CD4-positive, CD25-positive, alpha-beta regulatory T cell (primary cell): Measurements from ENCODE around the gene CINP. TPM values are rescaled to one million over a fixed set of nuclear protein-coding genes. Genes with fewer than 3 reads are reported as not detected.
"Not testable (repeated sequence)": the region's sequence is repeated elsewhere in the genome, so short reads cannot be mapped to it uniquely, and the experiment has no call there.

Experiments used
- ATAC-seq, 2 donors: fragments of 150-1000 bp; cut with Tn5 transposase; one replicate each; pipeline ENCODE4 v1.10.0; 2021; ENCODE audit warnings: low read depth in 2 of 2, moderate number of reproducible peaks in 2 of 2, moderate library complexity in 1 of 2
- DNase-seq, 3 donors: peaks; one replicate each; pipeline versions ENCODE4 v3.0.0 to v3.0.0-alpha.2; 2012 to 2022; ENCODE audit warnings: mixed read lengths in 1 of 3
- H3K27ac ChIP-seq: one replicate; pipeline ENCODE4 v1.7.0; 2013; ENCODE audit warnings: mild to moderate bottlenecking, low read length; ENCODE audit not compliant: insufficient read depth, poor library complexity, severe bottlenecking
- H3K27me3 ChIP-seq: one replicate; pipeline ENCODE4 v1.7.0; 2013; ENCODE audit warnings: low read length; ENCODE audit not compliant: control insufficient read depth, insufficient read depth
- H3K36me3 ChIP-seq: one replicate; pipeline ENCODE4 v1.7.0; 2013; ENCODE audit warnings: mild to moderate bottlenecking, low read length, moderate library complexity; ENCODE audit not compliant: control insufficient read depth, insufficient read depth
- H3K4me1 ChIP-seq: 2 replicates; pipeline ENCODE4 v1.7.0; 2013; ENCODE audit warnings: mild to moderate bottlenecking, low read length; ENCODE audit not compliant: insufficient read depth, control insufficient read depth, poor library complexity, severe bottlenecking
- H3K4me3 ChIP-seq: one replicate; pipeline ENCODE4 v1.7.0; 2013; ENCODE audit warnings: low read depth, mild to moderate bottlenecking, low read length, moderate library complexity
- H3K9me3 ChIP-seq, 2 experiments: 1 replicate in 1 of 2; 2 replicates in 1 of 2; pipeline ENCODE4 v1.7.0; 2013; ENCODE audit warnings: low read length in 2 of 2, mild to moderate bottlenecking in 1 of 2, moderate library complexity in 1 of 2; ENCODE audit not compliant: control insufficient read depth in 2 of 2
- H3K27ac Mint-ChIP-seq, 3 donors: one replicate each; pipeline ENCODE4 v1.8.0; 2020 to 2022; ENCODE audit warnings: mild to moderate bottlenecking in 3 of 3, mixed read lengths in 3 of 3, moderate library complexity in 2 of 3
- H3K27me3 Mint-ChIP-seq: one replicate; pipeline ENCODE4 v1.8.0; 2022; ENCODE audit warnings: mild to moderate bottlenecking, mixed read lengths
- H3K36me3 Mint-ChIP-seq: one replicate; pipeline ENCODE4 v1.8.0; 2020; ENCODE audit warnings: mixed read lengths
- H3K4me1 Mint-ChIP-seq, 4 donors: one replicate each; pipeline ENCODE4 v1.8.0; 2020 to 2022; ENCODE audit warnings: mixed read lengths in 4 of 4, mild to moderate bottlenecking in 1 of 4
- H3K4me3 Mint-ChIP-seq, 4 donors: one replicate each; pipeline ENCODE4 v1.8.0; 2020 to 2022; ENCODE audit warnings: mild to moderate bottlenecking in 4 of 4, mixed read lengths in 4 of 4, moderate library complexity in 3 of 4
- H3K9me3 Mint-ChIP-seq, 7 donors: one replicate each; pipeline ENCODE4 v1.8.0; 2020 to 2022; ENCODE audit warnings: mixed read lengths in 7 of 7, mild to moderate bottlenecking in 3 of 7, moderate library complexity in 2 of 7
- polyA plus RNA-seq, 4 donors: library from polyadenylated mRNA; unstranded; fragments of 300-500 nt; fragmentation: Illumina TruSeq; gene quantifications; one replicate each; pipeline ENCODE4 v1.2.3, GENCODE V29; 2021
- total RNA-seq: library from RNA; stranded (reverse); gene quantifications from one replicate; pipeline ENCODE4 v1.2.3, GENCODE V29; 2022

CINP gene
- total and polyA plus RNA-seq, 5 donors from 2014 or later: 21.5 to 57.0 (median 35.5) TPM

- peaks cover 19% of the 10 kb centered on the region for H3K36me3 Mint-ChIP-seq
- H3K4me3 ChIP-seq, H3K4me3 Mint-ChIP-seq, DNase-seq, H3K9me3 Mint-ChIP-seq, H3K4me1 ChIP-seq, H3K4me1 Mint-ChIP-seq, H3K27me3 Mint-ChIP-seq, H3K9me3 ChIP-seq, H3K27ac ChIP-seq, ATAC-seq, H3K27me3 ChIP-seq: not testable (repeated sequence)
- H3K36me3 ChIP-seq: peaks cover 16% of the 10 kb centered on the region
- peak overlapping the region in 1 of 3 donors; percentile 48 for H3K27ac Mint-ChIP-seq
These were observed 33.3 kb downstream of the CINP start for GRCh38 chr14:102329381-102329780.

GRCh38 chr14:102326583-102326982, 36.1 kb downstream of the CINP start:
- no peaks in the 10 kb centered on the region for H3K9me3 ChIP-seq
- H3K27me3 ChIP-seq: no peaks in the 10 kb centered on the region
- peaks cover 10% of the 10 kb centered on the region for H3K36me3 Mint-ChIP-seq
- no peaks in the 10 kb centered on the region for H3K27me3 Mint-ChIP-seq
- peaks cover 3% of the 10 kb centered on the region for H3K36me3 ChIP-seq
- H3K4me1 ChIP-seq: no peaks in the 10 kb centered on the region
- DNase-seq (no peak), ATAC-seq (no peak)
- H3K4me3 Mint-ChIP-seq: peak overlapping the region in 2 of 4 donors; percentile 21 to 33
- H3K27ac Mint-ChIP-seq: no peak overlapping the region
- H3K4me3 ChIP-seq: no peak overlapping the region
- H3K9me3 Mint-ChIP-seq: no peaks in the 10 kb centered on the region
- H3K4me1 Mint-ChIP-seq: peaks cover 0 to 16% (median 8%) of the 10 kb centered on the region in 4 donors
- H3K27ac ChIP-seq: no peak overlapping the region

GRCh38 chr14:102325791-102326345, 36.8 kb downstream of the CINP start:
- Histone ChIP-seq H3K4me3 (no peak overlapping the region), H3K27ac (no peak overlapping the region), H3K27me3 (no peaks in the 10 kb centered on the region), H3K4me1 (no peaks in the 10 kb centered on the region), H3K9me3 (no peaks in the 10 kb centered on the region), H3K36me3 (peaks cover 3% of the 10 kb centered on the region)
- Mint-ChIP-seq H3K4me3 (peak overlapping the region in 1 of 4 donors; percentile 21), H3K27ac (no peak overlapping the region), H3K4me1 (peaks cover 0 to 23% (median 14%) of the 10 kb centered on the region in 4 donors), H3K27me3 (no peaks in the 10 kb centered on the region), H3K9me3 (no peaks in the 10 kb centered on the region), H3K36me3 (peaks cover 10% of the 10 kb centered on the region)
- no peak for DNase-seq
- ATAC-seq: no peak

- H3K4me3 Mint-ChIP-seq: peak overlapping the region in 3 of 4 donors; percentile 31 to 94 (median 66)
- H3K4me1 ChIP-seq: peaks cover 19% of the 10 kb centered on the region
- no peaks in the 10 kb centered on the region for H3K9me3 Mint-ChIP-seq
These were observed 39.6 kb downstream of the CINP start for GRCh38 chr14:102323102-102323501.

GRCh38 chr14:102321456-102322422, 41.0 kb downstream of the CINP start:
- H3K4me1 ChIP-seq: peaks cover 31% of the 10 kb centered on the region
- ATAC-seq (no peak), DNase-seq (no peak)
- Mint-ChIP-seq H3K27ac (peak overlapping the region; percentile 14 to 78 (median 47)), H3K4me3 (peak overlapping the region; percentile 55 to 94 (median 92)), H3K27me3 (peaks cover 13% of the 10 kb centered on the region), H3K9me3 (peaks cover 0 to 2% (median 0%) of the 10 kb centered on the region in 7 donors), H3K36me3 (peaks cover 9% of the 10 kb centered on the region), H3K4me1 (peaks cover 11 to 56% (median 32%) of the 10 kb centered on the region in 4 donors)
- H3K36me3 ChIP-seq: peaks cover 3% of the 10 kb centered on the region
- H3K27me3 ChIP-seq: no peaks in the 10 kb centered on the region
- H3K27ac ChIP-seq: no peak overlapping the region
- no peaks in the 10 kb centered on the region for H3K9me3 ChIP-seq
- no peak overlapping the region for H3K4me3 ChIP-seq

More at GRCh38 chr14:102323102-102323501, 39.6 kb downstream of the CINP start:
- ATAC-seq (no peak), DNase-seq (peak in 2 of 3 donors; percentile 28 to 60)
- Mint-ChIP-seq H3K27me3 (peaks cover 4% of the 10 kb centered on the region), H3K4me1 (peaks cover 1 to 43% (median 22%) of the 10 kb centered on the region in 4 donors), H3K36me3 (peaks cover 5% of the 10 kb centered on the region), H3K27ac (peak overlapping the region in 2 of 3 donors; percentile 73 to 79)
- H3K27me3 ChIP-seq: no peaks in the 10 kb centered on the region
- H3K4me3 ChIP-seq: no peak overlapping the region
- no peak overlapping the region for H3K27ac ChIP-seq
- H3K9me3 ChIP-seq: no peaks in the 10 kb centered on the region
- H3K36me3 ChIP-seq: peaks cover 3% of the 10 kb centered on the region

- Histone ChIP-seq H3K27ac (peak overlapping the region; percentile 93), H3K27me3 (no peaks in the 10 kb centered on the region), H3K36me3 (peaks cover under 1% of the 10 kb centered on the region), H3K4me1 (peaks cover 37% of the 10 kb centered on the region), H3K9me3 (no peaks in the 10 kb centered on the region), H3K4me3 (peak overlapping the region; percentile 62)
- Mint-ChIP-seq H3K4me3 (peak overlapping the region; percentile 90 to 94 (median 94)), H3K4me1 (peaks cover 12 to 61% (median 34%) of the 10 kb centered on the region in 4 donors), H3K27ac (peak overlapping the region; percentile 76 to 96 (median 90)), H3K9me3 (peaks cover 0 to 4% (median 0%) of the 10 kb centered on the region in 7 donors), H3K27me3 (peaks cover 18% of the 10 kb centered on the region), H3K36me3 (peaks cover 5% of the 10 kb centered on the region)
- no peak for ATAC-seq
- no peak for DNase-seq
These were observed 41.8 kb downstream of the CINP start for GRCh38 chr14:102320671-102321455.

GRCh38 chr14:102320033-102320660, 42.5 kb downstream of the CINP start:
- H3K27ac Mint-ChIP-seq: peak overlapping the region; percentile 76 to 96 (median 90)
- DNase-seq: peak; percentile 29 to 62 (median 44)
- peaks cover 5% of the 10 kb centered on the region for H3K36me3 Mint-ChIP-seq
- peaks cover 0 to 4% (median 0%) of the 10 kb centered on the region in 7 donors for H3K9me3 Mint-ChIP-seq
- ATAC-seq: peak; percentile 22 to 33
- Histone ChIP-seq H3K27me3 (no peaks in the 10 kb centered on the region), H3K9me3 (no peaks in the 10 kb centered on the region), H3K27ac (peak overlapping the region; percentile 93), H3K4me3 (peak overlapping the region; percentile 62), H3K36me3 (no peaks in the 10 kb centered on the region), H3K4me1 (peaks cover 37% of the 10 kb centered on the region)
- H3K4me1 Mint-ChIP-seq: peaks cover 12 to 65% (median 35%) of the 10 kb centered on the region in 4 donors
- H3K27me3 Mint-ChIP-seq: peaks cover 18% of the 10 kb centered on the region
- peak overlapping the region; percentile 90 to 94 (median 94) for H3K4me3 Mint-ChIP-seq
